HL-60/S4 treated with retinoic acid at 250 ng/mL for 4 days and 3 days (cell line): Measurements from ENCODE around the gene KRT10.
"Not testable (repeated sequence)": the region's sequence is repeated elsewhere in the genome, so short reads cannot be mapped to it uniquely, and the experiment has no call there.

Experiments
- in situ Hi-C: fragments of 300-500 bp; cut with MboI; formaldehyde crosslinking; loops from 2 replicates; pipeline ENCODE4 v1.7.0; 2022; ENCODE audit warnings: low sequenced_read_pairs

The KRT10 gene

DNA sequence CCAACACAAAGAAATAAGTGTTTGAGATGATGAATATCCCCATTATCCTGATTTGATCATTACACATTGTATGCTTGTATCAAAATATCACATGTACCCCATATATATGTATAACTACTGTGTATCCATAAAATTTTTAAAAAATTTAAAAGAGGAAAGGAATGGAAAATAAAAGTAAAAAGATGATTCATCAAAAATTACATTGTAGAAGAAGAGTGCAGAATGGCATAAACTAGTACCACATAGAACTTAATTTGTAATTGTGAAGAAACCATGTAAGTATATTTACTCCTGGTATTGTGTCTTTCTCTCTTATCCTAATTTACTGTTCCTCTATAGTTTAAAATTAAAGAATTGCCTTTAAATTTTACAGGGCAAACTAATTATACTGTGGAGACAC lies 11.5 kb upstream of the KRT10 start:
- in situ Hi-C loops, result no loop called here

GRCh38 chr17:40832840-40833239 lies 10.4 kb upstream of the KRT10 start:
- in situ Hi-C loops, result no loop called here

- in situ Hi-C loops, result no loop called here
These were observed 7.8 kb upstream of the KRT10 start for GRCh38 chr17:40830085-40830776.

DNA sequence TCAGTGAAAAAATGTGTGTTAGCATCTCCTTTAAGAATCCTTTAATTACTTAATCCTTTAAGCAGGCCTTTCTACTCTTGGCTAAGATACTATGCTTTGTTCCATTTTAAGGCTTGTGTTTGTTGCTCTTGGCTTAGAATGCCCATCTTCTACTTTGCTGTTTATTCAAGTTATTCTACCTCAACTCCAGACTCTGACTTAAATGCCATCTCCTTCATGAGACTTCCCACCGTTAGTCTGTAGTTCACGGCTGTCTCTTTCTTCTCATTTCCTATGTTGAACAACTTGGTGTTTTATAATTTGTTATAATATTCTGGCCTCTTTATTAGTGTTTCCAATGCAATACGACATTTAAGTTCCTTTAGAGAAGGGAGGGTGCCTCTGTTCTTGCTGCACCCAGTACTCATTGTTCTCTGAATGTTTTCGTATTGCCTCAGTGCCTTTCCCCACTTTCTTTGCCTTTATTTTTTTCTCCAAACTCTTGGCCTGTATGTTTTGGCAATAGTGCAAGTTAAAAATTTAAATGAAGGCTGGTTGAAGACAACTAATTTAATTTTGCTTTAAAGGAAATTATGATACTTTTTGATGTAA lies 6.1 kb upstream of the KRT10 start:
- in situ Hi-C loops, result no loop called here

GRCh38 chr17:40827746-40828453 lies 5.5 kb upstream of the KRT10 start:
- in situ Hi-C loops, result no loop called here

DNA sequence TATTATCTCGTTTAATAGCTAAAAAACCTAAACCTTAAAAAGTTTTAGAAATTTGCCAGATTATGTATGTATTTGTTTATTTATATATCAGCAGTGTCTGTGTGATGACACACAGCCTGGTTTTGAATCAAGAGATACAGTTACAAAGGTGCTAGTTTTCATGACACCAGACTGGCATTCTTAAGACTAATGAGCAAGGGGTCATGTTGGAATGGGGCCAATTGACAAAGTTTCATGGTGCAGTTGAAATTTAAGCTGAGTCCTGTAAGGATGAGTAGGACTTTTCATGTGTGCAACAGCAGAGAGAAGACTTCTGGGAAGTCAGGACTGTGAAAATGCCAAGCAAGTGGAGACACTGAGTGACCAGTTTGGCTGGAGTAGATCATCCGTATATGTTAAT lies 3.2 kb upstream of the KRT10 start:
- in situ Hi-C loops, result no loop called here

DNA sequence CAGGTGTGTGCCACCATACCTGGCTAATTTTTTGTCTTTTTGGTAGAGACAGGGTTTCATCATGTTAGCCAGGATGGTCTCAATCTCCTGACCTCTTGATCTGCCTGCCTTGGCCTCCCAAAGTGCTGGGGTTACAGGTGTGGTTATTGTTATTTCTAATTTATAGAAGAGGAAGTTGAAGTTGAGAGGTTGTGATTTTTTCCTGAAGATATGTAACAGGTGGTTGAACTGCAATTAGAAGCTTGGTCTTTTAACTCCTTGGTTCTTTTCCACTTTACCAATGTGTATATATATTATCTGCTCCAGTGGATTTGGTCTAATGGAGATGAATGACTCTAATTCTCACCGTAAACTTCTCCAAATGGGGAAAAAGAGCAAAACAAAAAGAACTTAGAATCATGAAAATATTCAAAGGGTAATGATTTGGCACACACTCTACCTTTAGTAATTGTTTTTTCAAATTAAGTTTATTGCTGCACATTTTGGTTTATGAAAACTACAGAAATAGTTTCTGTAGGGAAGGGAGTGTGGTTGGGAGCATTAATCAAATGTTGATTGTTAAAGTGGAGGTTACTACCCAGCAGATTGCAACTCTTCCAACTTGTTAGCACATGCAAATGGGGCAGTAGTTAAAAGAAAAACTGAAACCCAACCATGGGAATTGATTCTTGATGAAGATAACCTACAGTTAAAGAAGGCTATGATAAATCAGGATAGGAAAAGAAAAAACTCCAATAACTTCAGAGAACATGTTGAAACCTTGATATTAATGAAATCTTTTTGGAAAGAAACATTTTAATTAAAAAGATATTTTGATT lies 1.8 kb upstream of the KRT10 start:
- in situ Hi-C loops, result no loop called here

GRCh38 chr17:40821536-40821935 lies 878 bp downstream of the KRT10 start:
- in situ Hi-C loops, result no loop called here

GRCh38 chr17:40820228-40820838 lies 2.1 kb downstream of the KRT10 start:
- in situ Hi-C loops, result no loop called here

GRCh38 chr17:40819528-40820125 lies 2.8 kb downstream of the KRT10 start:
- in situ Hi-C loops, result no loop called here

DNA sequence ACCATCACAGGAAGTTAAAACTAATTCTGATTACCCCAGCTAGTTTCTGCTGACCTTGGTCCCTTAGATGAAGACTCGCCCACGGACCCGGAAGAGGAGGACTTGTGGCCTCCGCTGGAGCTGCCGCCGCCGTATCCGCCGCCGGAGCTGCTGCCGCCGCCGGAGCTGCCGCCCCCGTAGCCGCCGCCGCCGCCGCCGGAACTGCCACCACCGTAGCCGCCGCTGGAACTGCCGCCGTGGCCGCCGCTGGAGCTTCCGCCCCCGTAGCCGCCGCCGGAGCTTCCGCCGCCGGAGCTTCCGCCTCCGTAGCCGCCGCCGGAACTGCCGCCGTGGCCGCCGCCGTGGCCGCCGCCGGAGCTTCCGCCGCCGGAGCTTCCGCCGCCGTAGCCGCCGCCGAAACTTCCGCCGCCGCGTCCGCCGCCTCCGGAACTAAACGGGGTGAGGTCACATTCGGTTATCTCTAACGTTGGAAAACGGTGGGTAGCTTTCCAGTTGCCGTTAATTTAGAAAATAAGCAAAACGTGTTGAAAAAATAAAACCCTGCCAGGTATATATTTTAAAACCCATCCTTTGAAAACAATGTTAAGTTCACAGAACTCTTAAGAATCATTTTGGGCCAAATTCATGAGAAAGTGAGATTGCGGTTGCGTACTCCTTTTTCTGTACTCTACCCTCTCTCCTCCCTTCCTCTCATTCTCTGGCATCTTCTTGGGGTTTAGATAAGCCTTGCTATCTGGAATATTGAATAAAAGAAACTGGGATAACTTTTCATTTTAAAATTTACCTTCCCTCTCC lies 3.5 kb downstream of the KRT10 start:
- in situ Hi-C loops, result no loop called here

DNA sequence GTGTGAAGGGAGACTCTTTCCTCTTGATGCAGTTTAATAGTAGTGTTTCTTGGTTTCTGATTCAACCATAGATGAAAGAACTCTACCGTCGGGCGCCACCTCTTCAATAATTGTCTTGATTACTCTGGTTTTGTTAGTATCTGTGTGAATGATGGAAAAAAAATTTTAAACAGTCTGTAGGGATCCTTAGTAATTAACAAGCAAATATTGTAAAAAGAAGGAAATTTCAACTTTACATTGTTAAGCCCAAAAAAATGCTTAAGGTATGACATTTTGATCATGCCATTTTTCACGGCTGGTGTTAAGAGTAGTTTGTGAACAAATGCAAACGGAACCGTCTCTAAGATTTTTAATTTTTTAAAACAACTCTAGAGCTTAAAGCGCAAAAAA lies 4.1 kb downstream of the KRT10 start:
- in situ Hi-C loops, result no loop called here

DNA sequence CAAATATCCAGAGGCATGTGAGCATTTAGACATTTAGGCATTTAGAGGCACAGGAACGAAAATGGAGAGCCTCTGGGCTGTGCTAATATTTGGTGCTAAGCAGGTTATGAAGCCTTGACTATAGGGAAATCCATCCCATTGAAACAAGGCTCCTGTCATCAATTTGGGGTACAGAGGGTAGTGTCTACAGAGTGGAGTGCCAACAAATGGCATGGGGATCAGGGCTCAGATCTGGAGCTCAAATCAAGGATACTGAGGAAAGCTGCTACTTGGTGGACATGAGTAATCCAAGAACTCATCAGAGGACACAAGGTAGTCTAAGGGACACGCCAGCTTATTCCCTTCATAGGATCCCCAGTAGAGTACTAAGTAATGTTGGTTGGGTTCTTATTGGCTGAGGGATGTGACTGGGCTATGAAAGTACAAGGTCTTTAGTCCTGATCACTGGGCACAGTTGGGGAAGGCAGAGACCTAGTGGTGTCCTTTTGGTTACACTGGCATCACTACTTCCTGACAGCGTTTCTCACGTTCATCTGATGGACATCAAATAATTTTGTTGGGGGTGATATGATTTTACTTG lies 5.2 kb downstream of the KRT10 start:
- in situ Hi-C loops, result no loop called here

GRCh38 chr17:40816569-40816968 lies 5.8 kb downstream of the KRT10 start:
- in situ Hi-C loops, result no loop called here

- in situ Hi-C loops, result no loop called here
These were observed 7.0 kb downstream of the KRT10 start for GRCh38 chr17:40815381-40815780.

DNA sequence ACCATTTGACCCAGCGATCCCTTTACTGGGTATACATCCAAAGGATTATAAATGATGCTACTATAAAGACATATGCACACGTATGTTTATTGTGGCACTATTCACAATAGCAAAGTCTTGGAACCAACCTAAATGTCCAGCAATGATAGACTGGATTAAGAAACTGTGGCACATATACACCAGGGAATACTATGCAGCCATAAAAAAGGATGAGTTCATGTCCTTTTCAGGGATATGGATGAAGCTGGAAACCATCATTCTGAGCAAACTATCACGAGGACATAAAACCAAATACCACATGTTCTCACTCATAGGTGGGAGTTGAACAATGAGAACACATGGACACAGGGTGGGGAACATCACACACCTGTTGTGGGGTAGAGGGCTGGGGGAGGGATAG lies 7.8 kb downstream of the KRT10 start:
- in situ Hi-C loops, result not testable (repeated sequence)

- in situ Hi-C loops, result no loop called here
These were observed 8.6 kb downstream of the KRT10 start for GRCh38 chr17:40813804-40814203.

GRCh38 chr17:40812639-40813038 lies 9.8 kb downstream of the KRT10 start:
- in situ Hi-C loops, result no loop called here

- in situ Hi-C loops, result no loop called here
These were observed 11.9 kb downstream of the KRT10 start for GRCh38 chr17:40810494-40810893.
